GM19463 (cell line): ENCODE results near the gene MAP3K8.

Experiments used
- ATAC-seq: cut with Tn5 transposase; IDR thresholded peaks from one replicate; pipeline ENCODE4 v1.9.1; 2021; ENCODE audit warnings: mild to moderate bottlenecking, moderate library complexity; ENCODE audit not compliant: unreplicated experiment

The MAP3K8 gene

DNA sequence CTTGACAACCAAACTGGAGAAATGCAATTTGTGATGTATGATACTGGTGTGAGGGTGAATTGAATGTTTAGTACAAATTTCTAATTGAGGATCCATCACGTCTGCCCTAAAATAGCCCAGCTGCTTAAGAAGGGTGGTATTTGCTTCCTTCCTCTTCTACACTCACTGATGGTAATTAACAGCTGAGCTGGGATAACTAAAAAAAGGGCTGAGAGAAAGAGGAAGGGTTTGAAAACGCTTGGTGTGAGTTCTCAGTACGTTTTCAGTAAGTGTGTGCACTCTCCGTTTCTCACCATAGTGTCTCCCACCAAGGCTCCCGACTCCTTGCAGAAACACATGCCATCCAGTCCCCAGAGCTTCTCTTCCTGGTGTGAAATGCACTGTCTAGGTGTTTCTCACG is 54.3 kb downstream of the MAP3K8 start:
- no peak for ATAC-seq

GRCh38 chr10:30489346-30489745 is 55.4 kb downstream of the MAP3K8 start:
- no peak for ATAC-seq

GRCh38 chr10:30490289-30491000 is 56.5 kb downstream of the MAP3K8 start:
- no peak for ATAC-seq

DNA sequence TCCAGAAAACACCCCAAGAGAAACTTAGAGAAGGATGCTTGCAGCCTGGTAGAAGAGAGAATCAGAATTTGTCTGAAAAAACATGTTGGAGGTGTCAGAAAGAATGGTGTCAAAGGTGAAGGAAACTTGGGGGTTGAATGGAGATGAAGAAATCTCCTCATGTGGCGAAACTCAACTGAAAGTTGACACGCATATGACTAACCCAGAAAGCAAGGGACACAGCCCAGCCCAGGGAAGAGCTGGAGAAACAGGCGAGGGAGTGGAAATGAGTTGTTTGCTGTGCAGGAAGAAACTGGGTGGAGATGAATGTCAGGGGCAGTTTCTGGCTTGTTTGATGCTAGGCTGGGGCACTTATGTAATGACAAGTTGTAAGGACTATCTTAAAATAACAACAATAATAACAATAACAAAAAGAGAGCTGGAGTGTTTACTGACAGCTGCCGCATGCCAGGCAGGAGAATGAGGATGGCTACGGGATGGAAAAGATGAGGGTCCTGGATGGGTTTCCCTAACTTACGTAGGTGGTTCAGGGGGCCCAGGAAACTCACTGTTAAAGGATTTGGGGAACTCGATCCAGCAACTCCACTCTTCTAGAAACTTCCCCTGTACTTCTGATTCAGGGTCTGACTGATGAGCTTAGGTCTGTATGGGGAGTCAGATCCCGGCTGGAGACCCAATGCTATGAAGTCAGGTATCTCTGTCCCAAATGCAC is 57.4 kb downstream of the MAP3K8 start:
- ATAC-seq = no peak

- ATAC-seq = no peak
These were observed 58.0 kb downstream of the MAP3K8 start for GRCh38 chr10:30491916-30492515.

- ATAC-seq = peak; percentile 40
These were observed 59.9 kb downstream of the MAP3K8 start for GRCh38 chr10:30493609-30494530.

- no peak for ATAC-seq
These were observed 60.6 kb downstream of the MAP3K8 start for GRCh38 chr10:30494558-30494957.

GRCh38 chr10:30495687-30496086 is 61.7 kb downstream of the MAP3K8 start:
- no peak for ATAC-seq

- no peak for ATAC-seq
These were observed 65.8 kb downstream of the MAP3K8 start for GRCh38 chr10:30499816-30500215.

- no peak for ATAC-seq
These were observed 66.5 kb downstream of the MAP3K8 start for GRCh38 chr10:30500534-30500933.

- ATAC-seq = no peak
These were observed 67.0 kb downstream of the MAP3K8 start for GRCh38 chr10:30500963-30501504.

DNA sequence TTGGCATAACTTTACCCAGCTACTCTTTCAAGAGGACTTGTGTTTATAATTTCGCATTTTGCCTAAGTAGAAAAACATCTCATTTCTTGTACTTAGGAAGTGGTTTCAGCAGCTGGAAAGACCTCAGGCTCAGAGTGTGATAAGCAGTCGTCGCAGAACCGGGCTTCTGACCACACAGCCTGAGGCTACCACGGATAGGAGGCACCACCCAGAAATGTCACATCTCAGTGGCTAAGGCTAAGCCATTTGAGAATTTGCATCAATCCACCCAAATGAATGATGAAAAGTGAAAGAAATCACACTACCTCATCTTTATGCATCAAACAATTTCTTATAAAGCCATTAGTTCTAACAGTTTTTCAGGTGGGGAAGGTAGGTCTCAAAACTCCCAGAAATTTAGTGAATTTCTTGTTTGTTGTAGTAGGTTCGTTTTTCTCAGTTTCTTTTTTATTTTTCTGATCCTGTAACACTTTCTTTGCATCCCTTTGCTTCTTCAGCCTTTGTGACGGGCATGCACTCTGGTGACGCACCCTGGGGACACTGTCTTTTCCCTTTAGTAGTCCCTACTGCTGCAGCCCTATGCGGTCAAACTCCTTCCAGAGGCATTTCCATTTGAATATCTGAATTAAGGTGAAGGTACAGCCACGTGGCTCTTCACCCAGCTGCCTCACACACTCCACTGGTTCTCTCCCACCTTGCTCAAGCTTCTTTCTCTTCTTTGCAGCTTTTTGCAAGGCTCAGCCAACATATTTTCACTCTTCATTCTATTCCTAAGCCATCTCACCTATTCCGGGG is 68.5 kb downstream of the MAP3K8 start:
- peak; percentile 68 for ATAC-seq

DNA sequence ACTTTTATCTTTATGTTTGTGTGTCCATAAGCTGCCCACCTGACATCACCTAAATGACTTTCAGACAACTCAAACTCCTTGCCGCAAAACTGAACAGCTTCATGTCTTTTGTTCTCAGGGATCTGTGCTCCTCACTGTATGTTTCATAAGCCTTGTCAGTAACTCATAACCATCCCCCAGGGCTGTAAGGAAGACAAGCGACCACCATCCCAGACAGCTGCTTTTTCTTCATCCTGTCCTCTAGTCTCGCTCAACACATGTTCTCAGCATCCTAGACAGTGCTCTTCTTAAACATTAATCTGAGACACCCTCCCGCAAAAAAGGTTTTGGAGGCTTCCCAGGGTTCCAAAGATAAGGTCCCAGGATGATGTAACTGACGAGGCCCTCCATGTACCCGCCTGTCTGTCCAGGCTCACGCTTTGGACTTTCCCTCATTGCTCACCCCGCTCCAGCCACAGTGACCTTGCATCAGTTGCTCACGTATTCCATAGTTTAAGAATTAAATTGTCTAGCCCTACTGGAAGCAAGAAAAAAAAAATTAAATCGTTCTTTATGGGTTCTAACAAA is 69.8 kb downstream of the MAP3K8 start:
- no peak for ATAC-seq

GRCh38 chr10:30505543-30506298 is 71.7 kb downstream of the MAP3K8 start:
- no peak for ATAC-seq

GRCh38 chr10:30509508-30509907 is 75.5 kb downstream of the MAP3K8 start:
- no peak for ATAC-seq

DNA sequence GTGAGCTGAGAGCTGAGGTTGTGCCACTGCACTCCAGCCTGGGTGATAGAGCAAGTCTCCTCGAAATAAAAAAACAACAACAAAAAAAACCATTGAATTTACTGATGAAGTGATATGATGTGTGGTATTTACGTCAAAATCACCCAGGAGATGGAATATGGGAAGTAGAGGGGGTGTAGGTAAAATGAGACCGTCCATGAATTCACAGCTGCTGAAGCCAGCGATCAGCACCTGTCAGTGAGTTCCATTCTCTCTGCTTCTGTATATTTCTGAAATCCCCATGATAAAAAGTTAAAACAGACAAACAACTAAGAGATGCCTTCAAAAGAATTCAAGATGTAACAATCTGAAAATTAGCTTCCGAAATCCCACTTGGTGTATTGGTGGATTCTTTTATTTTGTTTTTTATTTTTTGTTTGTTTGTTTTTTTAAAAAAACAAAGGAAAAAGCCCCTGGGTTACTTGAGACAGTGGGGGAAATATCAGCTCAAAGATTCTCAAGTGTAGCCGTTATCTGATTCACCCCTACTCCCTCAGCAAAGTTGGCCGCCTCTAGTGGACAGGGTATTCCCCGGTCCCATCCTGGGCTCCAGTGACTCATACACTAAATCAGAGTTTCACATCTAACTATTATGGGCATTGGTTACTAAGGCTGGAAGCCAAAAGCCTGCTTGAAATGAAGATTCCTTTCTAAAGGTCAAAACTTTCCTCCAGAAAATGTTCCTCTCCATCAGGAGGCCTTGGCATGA is 76.4 kb downstream of the MAP3K8 start:
- ATAC-seq = peak; percentile 92

GRCh38 chr10:30510932-30511700 is 77.1 kb downstream of the MAP3K8 start:
- peak; percentile 52 for ATAC-seq
